ENCODE data around the gene REXO4. TPM values are rescaled to one million over a fixed set of nuclear protein-coding genes. Genes with fewer than 3 reads are reported as not detected.

The REXO4 gene
- total and polyA plus RNA-seq, 10 of the 15 experiments (the other 5 are each of a cell fraction or from before 2014, with no cell fraction given) = 2.7 to 43.9 (median 30.5) TPM

DNA sequence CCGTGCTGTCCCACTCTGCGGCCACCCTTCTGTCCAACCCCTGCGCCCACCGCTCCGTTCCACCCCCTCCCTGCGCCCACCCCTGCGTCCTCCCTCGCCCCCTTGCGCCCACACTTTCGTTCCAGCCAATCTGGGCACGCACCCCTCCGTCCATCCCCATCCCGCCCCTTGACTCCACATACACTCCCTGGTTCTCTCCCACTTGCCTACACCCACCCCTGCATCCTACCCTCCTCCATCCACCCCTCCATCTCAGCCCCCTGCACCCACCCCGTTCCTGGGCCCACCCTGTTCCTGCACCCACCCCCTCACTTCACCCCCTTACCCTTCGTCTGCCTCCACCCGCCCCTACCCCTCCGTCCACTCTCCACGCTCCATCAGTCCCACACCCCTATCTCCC, 11.4 kb upstream of the REXO4 start (continued):
- TF ChIP-seq, protein P1, sequence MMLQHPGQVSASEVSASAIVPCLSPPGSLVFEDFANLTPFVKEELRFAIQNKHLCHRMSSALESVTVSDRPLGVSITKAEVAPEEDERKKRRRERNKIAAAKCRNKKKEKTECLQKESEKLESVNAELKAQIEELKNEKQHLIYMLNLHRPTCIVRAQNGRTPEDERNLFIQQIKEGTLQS (IDR thresholded peaks at IDR 0.05; ENCODE audit: borderline replicate concordance, extremely low read depth, low read depth, low read length) = no peak
- TF ChIP-seq EED (IDR thresholded peaks at IDR 0.05; ENCODE audit: low read depth) (no peak), ZNF207 (IDR thresholded peaks at IDR 0.05; ENCODE audit: borderline replicate concordance) (no peak)
- TF ChIP-seq, protein P2, sequence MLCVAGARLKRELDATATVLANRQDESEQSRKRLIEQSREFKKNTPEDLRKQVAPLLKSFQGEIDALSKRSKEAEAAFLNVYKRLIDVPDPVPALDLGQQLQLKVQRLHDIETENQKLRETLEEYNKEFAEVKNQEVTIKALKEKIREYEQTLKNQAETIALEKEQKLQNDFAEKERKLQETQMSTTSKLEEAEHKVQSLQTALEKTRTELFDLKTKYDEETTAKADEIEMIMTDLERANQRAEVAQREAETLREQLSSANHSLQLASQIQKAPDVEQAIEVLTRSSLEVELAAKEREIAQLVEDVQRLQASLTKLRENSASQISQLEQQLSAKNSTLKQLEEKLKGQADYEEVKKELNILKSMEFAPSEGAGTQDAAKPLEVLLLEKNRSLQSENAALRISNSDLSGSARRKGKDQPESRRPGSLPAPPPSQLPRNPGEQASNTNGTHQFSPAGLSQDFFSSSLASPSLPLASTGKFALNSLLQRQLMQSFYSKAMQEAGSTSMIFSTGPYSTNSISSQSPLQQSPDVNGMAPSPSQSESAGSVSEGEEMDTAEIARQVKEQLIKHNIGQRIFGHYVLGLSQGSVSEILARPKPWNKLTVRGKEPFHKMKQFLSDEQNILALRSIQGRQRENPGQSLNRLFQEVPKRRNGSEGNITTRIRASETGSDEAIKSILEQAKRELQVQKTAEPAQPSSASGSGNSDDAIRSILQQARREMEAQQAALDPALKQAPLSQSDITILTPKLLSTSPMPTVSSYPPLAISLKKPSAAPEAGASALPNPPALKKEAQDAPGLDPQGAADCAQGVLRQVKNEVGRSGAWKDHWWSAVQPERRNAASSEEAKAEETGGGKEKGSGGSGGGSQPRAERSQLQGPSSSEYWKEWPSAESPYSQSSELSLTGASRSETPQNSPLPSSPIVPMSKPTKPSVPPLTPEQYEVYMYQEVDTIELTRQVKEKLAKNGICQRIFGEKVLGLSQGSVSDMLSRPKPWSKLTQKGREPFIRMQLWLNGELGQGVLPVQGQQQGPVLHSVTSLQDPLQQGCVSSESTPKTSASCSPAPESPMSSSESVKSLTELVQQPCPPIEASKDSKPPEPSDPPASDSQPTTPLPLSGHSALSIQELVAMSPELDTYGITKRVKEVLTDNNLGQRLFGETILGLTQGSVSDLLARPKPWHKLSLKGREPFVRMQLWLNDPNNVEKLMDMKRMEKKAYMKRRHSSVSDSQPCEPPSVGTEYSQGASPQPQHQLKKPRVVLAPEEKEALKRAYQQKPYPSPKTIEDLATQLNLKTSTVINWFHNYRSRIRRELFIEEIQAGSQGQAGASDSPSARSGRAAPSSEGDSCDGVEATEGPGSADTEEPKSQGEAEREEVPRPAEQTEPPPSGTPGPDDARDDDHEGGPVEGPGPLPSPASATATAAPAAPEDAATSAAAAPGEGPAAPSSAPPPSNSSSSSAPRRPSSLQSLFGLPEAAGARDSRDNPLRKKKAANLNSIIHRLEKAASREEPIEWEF (IDR thresholded peaks at IDR 0.05; ENCODE audit: insufficient replicate concordance, low read depth, low read length) = no peak

DNA sequence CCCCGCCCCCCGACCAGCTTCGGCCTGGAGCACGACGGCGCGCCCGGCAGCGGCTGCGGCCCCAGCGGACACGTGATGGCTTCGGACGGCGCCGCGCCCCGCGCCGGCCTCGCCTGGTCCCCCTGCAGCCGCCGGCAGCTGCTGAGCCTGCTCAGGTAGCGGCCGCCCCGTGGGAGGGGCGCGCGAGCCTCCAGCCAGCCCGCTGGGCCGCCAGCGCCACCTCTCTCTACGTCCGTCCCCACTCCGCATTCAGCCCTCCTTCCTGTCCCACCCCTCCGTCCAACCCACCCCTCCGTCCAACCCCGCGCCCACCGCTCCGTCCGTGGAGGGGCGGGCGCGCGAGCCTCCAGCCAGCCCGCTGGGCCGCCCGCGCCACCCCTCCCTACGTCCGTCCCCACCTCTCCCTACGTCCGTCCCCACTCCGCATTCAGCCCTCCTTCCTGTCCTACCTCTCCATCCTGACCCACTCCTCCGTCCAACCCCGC, 10.8 kb upstream of the REXO4 start:
- Histone ChIP-seq H3K4me1 (ENCODE audit: control insufficient read depth, insufficient read depth, low read length) (no peaks in the 10 kb centered on the region), H3K36me3 (ENCODE audit: control insufficient read depth in 2 of 2, insufficient read depth in 2 of 2, low read length in 1 of 2) (no peaks in the 10 kb centered on the region), H3K27me3 (replicated peaks in 1 of 2; ENCODE audit: control insufficient read depth in 2 of 2, insufficient read depth in 2 of 2, low read length in 1 of 2) (no peaks in the 10 kb centered on the region; a peak in 1 of 4 replicates), H3K9ac (ENCODE audit: control insufficient read depth, insufficient read depth, low read length) (no peak overlapping the region), H3K9me3 (replicated peaks; ENCODE audit: control insufficient read depth, insufficient read depth, low read length) (no peaks in the 10 kb centered on the region; the same call in 2 of the 3 replicates), H4K20me1 (ENCODE audit: control insufficient read depth, insufficient read depth) (no peaks in the 10 kb centered on the region), H3K79me2 (ENCODE audit: control insufficient read depth, insufficient read depth, low read length) (no peaks in the 10 kb centered on the region), H3K4me3 (no peak overlapping the region), H3K4me2 (ENCODE audit: control insufficient read depth, insufficient read depth) (no peak overlapping the region), H2AFZ (ENCODE audit: control insufficient read depth, low read depth, low read length) (no peak overlapping the region), H3K27ac (ENCODE audit: control insufficient read depth, insufficient read depth) (no peak overlapping the region)
- ChIA-PET RAD21 (ENCODE audit: unreplicated experiment) (no interaction called here), CTCF (interaction anchor here (0.9 kb wide), 1 partner anchor 10 kb away, joined by 3 read pairs; no protein-coding TSS in a partner anchor), POLR2A (interaction anchor here (0.5 kb wide), 1 partner anchor 284 kb away, joined by 3 read pairs; no protein-coding TSS in a partner anchor), SMC1A (ENCODE audit: uncharacterized antibody, unreplicated experiment) (no interaction called here)
- in situ Hi-C loops (cut with MboI) = no loop called here
- peak; percentile 86 for ATAC-seq
- no TSS peak for BruUV-seq (replicated peaks)
- intact Hi-C loops (cut with micrococcal nuclease; ENCODE audit: unreplicated experiment) = no loop called here
- DNase-seq (ENCODE audit: low read depth, low spot score) = no peak
- 7% methylated on average over 25 of the region's 57 CpGs for WGBS (ENCODE audit: insufficient coverage, insufficient replicate concordance, low lambda C conversion rate, missing lambda C conversion rate)
- no peak for FAIRE-seq
- no peak for TF ChIP-seq SIX5 (IDR thresholded peaks at IDR 0.05; ENCODE audit: low read depth, low read length, severe bottlenecking)
- 0 out of 2 replicates have a peak, but pooled peaks have one; percentile 27 for TF ChIP-seq IKZF1 (conservative IDR thresholded peaks at IDR 0.05)
- TF ChIP-seq BHLHE40 (IDR thresholded peaks at IDR 0.05; ENCODE audit: borderline replicate concordance in 1 of 2, low read depth in 2 of 2, low read length in 1 of 2) = peak in 1 of 2 experiments; percentile 76; a peak in 2 of 4 replicates
- TF ChIP-seq TCF7 (IDR thresholded peaks at IDR 0.05; ENCODE audit: borderline replicate concordance) = no peak
- no peak for TF ChIP-seq NR2C2 (IDR thresholded peaks at IDR 0.05; ENCODE audit: borderline replicate concordance, control insufficient read depth, insufficient read length, low read depth)
- TF ChIP-seq TCF3 (IDR thresholded peaks at IDR 0.05; ENCODE audit: borderline replicate concordance, insufficient read depth, low read depth, low read length) = 0 out of 2 replicates have a peak, but pooled peaks have one; percentile 12
- TF ChIP-seq, protein P3, sequence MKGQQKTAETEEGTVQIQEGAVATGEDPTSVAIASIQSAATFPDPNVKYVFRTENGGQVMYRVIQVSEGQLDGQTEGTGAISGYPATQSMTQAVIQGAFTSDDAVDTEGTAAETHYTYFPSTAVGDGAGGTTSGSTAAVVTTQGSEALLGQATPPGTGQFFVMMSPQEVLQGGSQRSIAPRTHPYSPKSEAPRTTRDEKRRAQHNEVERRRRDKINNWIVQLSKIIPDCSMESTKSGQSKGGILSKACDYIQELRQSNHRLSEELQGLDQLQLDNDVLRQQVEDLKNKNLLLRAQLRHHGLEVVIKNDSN (IDR thresholded peaks at IDR 0.05; ENCODE audit: borderline replicate concordance, extremely low read length, insufficient read depth, low read depth, low read length) = peak; percentile 33

All from GM12878 (cell line).